Sciatic nerve (tissue), 2 donors: ENCODE measurements around the gene SLC6A7. TPM values are rescaled to one million over a fixed set of nuclear protein-coding genes. Genes with fewer than 3 reads are reported as not detected.

Source experiments
- ATAC-seq: fragments of 200-7000 bp; cut with Tn5 transposase; one replicate; pipeline ENCODE4 v1.9.1; 2020; ENCODE audit warnings: mild to moderate bottlenecking, moderate library complexity
- DNase-seq: peaks from one replicate; pipeline ENCODE4 v3.0.0-alpha.2; 2020; ENCODE audit warnings: low spot score
- intact Hi-C: fragments of 100-400 bp; cut with DNase I; formaldehyde crosslinking; loops from one replicate; pipeline ENCODE4 v1.14.2; 2022
- total RNA-seq: library from RNA; stranded (reverse); fragmentation: NEBNext Ultra II Directional; extraction: Animal tissue kit (Norgen Biotek cat#: 25700); gene quantifications from one replicate; pipeline ENCODE4 v1.2.1, GENCODE V29; 2021
- donor health status: DM: no; HTN: no; CAD: no.
- donor health status: DM: no; HTN: no; CAD: no.

SLC6A7 gene
- total RNA-seq, 1 donor from 2014 or later = not detected

DNA sequence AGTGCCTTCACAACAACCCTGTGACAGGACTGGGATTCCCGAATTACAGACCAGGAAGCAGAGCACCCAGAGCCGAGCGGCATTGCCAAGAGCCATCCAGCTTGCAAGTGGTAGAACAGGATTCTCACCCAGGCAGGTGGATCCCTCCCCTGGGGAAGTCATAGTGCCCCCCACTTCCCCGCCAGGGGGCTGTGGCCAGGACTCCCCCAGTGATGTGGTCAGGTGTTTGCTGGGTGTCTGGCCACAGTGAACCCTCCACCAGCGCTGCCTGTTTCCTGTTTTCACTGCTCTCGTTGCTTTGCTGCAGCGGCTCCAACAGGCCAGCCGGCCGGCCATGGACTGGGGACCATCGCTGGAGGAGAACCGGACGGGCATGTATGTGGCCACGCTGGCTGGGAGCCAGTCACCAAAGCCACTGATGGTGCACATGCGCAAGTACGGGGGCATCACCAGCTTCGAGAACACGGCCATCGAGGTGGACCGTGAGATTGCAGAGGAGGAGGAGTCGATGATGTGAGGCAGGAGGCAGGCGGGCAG is 19.3 kb downstream of the SLC6A7 start:
- intact Hi-C loops = no loop called here
- ATAC-seq (no peak), DNase-seq (no peak)

DNA sequence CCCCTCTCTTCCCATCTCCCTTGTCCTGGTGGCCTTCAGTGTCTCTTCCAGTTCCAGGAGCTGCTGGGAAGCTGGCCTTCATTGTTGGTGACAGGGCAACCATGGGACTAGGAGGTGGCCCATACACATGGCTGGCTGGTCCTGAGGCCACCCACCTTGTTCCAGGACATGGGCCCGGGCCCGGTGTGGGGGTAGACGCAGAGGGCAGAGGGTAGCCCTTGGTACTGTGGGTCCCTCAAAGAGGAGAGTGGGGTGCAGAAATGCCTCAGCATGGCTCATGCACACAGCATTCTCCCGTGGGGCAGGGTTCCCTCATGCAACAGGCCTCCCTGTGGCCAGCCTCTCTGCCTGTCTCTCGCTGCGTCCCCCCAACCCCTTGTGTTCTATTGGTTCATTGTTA is 20.8 kb downstream of the SLC6A7 start:
- DNase-seq (no peak), ATAC-seq (no peak)
- intact Hi-C loops = no loop called here

DNA sequence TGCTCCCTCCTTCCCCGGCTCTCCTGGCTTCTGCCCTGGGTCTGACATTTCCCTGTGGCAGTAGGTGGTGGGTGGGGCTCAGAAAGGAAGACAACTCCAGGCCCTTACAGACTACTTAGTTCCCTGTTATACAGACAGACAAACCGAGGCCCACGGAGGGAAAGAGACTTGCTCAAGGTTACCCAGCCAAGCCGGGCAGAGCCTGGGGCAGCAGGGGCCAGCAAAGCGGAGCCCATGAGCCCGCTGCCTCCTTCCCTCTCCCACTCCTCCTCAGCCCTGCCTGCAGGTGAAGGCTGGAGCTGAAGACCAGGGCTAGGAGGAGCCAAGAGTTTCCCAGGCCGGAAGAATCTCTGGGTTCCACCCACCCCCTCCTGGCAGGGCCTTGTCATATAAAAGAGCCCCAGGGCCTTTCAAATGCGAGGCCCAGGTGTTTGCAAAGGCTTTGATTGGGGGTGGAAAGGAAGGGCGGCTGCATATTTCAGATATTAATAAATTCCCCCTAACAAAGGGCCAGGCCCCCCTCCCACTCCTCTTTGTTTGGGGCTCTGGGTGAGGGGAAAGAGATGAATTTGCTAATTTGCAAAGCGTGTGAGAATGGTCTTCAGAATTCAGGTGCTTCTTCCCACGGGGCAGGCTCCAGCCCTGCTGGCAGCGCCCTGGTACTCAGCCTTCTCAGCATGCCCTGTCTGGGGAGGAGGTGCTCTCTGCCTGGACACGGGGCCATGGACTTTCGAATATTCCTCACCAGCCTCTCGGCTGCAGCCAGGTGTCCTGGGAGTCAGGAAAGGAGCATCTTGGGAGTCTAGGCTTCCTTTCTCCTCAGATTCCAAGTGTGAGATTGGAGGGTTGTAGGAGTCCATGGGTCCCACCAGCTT is 21.5 kb downstream of the SLC6A7 start:
- DNase-seq (no peak), ATAC-seq (no peak)
- intact Hi-C loops = no loop called here

DNA sequence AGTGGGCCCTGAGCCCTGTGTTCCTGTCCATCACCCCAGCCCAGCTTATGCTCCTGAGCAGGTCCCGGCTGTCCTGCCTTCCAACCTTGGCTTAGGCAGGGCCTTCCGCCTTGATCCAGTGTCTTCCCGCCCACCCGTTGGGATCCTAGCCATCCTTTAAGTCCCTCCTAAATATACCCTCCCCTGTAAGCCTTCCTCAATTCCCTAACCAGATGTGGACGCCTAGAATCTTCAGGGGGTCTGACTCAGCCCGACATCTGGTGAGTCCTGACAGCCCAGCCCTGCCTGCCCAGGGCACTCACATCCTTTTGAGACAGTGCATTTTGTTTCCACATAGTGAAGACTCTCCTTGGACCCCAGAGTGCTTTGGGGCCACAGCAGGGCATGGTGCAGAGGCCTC is 23.7 kb downstream of the SLC6A7 start:
- intact Hi-C loops = no loop called here
- DNase-seq (no peak), ATAC-seq (no peak)

DNA sequence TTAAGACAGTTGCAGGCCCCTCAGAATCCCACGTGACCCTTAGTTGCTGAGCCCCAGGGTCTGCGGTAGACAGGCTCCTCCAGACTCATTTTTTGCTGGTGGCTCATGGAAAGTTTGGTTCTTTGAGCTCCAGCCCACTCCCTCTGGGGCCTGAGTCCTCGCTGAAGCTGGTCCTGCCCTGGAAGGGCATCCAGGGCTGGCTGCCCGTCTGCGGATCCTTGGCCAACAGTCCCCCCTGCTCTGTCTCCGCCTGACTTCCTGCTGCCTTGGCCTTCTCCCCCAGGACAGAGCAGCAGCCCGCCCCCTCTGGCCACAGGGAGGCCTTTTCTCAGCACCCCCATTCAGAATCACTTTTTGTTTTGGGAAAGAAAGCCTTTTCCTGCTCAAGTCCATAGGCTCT is 24.4 kb downstream of the SLC6A7 start:
- no peak for DNase-seq
- intact Hi-C loops = no loop called here
- peak; percentile 18 for ATAC-seq

DNA sequence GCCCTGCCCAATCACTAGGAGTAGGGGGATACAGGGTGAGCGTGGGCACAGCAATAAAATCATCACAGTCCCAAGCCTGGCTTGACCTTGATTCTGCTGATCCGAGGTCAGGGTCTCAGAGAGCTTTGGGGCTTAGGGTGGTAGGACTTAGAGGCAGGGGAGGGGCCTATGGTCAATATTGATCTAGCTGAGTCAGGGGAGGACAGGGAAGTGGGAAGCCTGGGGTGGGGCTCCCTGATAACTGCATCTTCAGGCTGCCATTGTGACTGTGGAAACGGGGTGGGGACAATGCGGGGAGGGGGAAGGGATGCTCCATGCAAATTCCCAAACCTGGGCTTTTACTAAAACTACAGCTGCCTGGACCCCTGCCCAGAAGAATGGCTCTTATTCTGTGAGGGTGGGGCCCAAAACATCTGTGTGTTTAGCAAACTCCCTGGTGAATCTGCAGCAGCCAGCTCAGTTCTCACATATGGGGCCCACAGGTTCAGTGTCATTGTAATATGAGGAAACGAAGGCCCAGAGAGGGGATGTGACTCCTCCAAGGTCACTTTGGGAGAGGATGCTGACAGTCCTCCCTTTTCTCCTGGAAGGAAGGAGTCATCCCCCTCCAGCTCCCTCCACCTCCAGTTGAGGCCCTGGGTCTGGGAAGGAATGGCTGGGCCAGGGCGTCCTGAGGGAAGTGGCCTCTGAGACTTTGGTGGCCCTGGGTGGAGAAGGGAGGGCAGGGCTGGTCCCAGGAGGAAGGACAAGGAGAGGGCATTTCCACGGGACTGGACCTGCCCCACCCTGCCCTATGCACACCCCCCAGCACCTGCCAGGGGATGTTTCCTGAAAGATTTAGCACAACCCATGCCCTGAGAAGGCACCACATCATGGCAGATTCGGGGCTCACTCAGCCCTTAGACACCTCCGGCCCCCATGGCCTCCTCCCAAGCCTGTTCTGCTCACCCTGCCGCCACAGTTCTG is 26.4 kb downstream of the SLC6A7 start:
- DNase-seq = no peak
- ATAC-seq = no peak
- intact Hi-C loops = loop anchor here (2.0 to 5.0 kb wide), 2 partner anchors 54 to 85 kb away; no protein-coding TSS in a partner anchor

DNA sequence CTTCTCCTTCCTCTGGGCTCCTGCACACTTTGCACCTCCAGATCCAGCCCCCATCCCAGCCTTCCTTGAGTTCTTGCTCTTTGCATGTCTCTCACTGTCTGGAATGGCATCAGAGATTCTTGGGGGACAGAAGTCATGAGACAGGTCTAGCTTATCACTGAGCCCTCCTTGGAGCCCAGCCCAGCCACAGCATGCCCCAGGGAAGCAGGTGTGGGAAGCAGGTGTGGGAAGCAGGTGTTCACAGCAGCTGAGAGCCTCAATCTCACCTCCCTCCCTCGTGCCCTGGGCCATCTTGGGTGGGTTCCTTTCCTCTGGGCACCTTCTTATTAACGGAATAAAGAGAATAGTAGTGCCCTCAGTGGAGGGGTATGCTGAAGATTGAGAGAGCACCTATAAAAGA is 27.2 kb downstream of the SLC6A7 start:
- no peak for ATAC-seq

DNA sequence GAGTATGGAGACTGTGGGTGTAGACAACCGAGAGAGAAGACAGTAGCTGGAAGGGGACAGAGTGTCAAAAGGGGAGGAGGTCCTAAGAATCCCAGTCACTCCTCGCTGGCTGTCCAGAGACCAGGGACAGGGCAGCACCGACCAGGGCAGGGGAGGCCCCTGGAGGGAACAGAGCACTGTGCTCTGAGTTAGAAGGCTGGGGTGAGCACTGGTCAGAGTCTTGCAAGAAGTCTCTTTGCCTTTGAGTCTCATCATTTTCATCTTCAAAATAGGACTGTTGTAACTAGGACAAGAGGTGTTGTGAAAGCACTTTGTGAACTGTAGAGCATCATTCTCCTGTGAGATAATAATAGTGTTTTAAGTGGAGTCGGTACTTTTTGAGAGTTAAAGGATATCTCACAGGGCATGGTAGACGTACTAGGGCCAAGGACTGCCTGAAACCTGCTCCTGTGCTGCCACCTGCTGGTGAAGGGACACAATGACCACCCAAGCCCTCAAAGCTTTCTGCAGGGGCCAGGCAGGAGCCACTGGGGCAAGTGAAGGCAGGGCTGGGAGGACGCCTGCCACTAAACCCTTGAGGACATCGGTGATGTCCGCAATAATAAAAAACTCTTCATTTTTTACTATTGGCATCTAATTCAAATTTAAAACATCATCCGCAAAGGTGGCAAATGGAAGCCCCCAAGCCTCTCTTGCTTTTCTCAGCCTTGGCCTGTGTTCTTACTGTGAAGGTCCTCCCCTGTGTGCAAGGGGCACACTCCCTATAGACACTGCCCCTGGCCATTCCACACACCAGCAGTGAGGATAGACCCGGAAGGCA is 28.2 kb downstream of the SLC6A7 start:
- DNase-seq = peak; percentile 93

More for the DNA sequence above, 27.2 kb downstream of the SLC6A7 start:
- intact Hi-C loops = loop anchor here (2.0 to 5.0 kb wide), 2 partner anchors 55 to 86 kb away; no protein-coding TSS in a partner anchor
- no peak for DNase-seq

DNA sequence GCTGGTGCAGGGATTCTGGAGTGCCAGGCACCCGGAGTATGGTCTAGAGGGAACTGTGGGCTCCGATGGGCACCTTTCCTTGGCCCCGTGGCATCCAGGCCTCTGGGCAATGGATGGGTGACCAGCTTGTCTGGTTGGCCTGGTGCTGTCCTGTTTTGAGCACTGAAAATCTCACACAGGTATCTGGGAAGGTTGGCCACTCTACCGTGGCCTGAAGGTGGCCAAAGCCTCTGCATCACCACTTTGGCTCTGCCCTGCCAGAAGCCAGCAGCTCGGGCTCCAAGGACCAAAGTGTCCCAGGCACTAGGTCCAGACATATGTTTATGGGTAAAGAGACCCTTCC is 28.8 kb downstream of the SLC6A7 start:
- DNase-seq (no peak), ATAC-seq (no peak)
- intact Hi-C loops = loop anchor here (5.0 kb wide), 1 partner anchor 56 kb away; no protein-coding TSS in a partner anchor

More for the DNA sequence above, 28.2 kb downstream of the SLC6A7 start:
- ATAC-seq = peak; percentile 91
- intact Hi-C loops = loop anchor here (2.0 to 5.0 kb wide), 2 partner anchors 56 to 87 kb away; no protein-coding TSS in a partner anchor

DNA sequence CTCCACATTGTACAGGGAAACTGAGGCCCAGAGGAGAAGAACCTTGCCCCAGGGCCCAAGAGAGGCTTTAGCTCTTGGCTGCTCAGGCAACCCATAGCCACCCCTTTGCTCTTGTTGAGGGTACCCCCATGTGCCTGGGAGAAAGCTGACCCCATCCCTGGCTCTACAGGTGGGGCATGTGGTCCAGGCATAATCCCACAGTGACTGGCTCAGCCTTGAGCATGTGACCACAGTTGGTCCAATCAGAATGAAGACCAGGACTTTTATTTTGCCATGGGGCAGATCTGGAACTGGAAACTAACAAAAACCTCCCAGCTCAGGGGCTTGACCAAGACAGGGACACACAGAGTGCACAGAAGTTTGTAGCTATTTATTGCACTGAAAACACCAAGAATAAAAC is 29.3 kb downstream of the SLC6A7 start:
- ATAC-seq (no peak), DNase-seq (no peak)
- intact Hi-C loops = loop anchor here (5.0 kb wide), 1 partner anchor 57 kb away; no protein-coding TSS in a partner anchor

DNA sequence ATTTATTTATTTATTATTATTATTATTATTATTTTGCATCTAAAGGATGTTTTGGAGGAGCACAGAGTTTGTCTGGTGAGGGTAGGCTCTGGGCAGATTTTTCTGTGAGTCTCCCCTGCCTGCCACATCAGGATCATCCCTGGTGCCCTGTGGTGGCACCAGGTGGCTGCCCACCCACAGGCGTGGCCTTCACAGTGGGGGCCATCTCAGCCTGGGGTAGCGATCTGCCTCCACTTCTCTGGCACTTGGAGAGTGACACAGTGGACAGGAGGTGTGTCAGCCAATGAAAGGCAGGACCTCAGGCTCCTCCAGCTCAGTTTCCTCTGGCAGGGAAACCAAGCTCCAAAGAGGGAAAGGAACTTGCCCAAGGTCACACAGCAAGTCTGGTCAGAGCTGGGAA is 30.0 kb downstream of the SLC6A7 start:
- intact Hi-C loops = loop anchor here (5.0 kb wide), 1 partner anchor 58 kb away; no protein-coding TSS in a partner anchor
- ATAC-seq (no peak), DNase-seq (no peak)

DNA sequence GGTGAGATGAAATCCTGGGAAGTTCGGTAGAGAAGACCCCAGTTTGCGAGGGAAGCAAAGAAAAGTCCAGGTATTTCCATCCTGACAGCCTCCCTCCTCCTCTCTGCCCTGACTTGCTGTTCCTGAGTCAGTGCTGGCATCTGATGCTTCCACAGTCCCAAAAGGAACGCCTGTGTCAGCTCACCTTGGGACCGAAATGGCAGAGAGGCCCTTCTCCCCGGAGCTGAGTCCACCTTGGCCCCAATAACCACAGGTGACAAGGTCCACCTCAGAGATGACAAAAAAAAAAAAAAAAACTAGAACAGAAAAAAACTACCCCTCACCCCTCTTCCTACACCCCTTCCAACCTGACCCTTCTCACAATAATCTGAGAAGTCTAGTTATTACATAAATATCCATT is 31.6 kb downstream of the SLC6A7 start:
- intact Hi-C loops = no loop called here
- ATAC-seq = no peak
- DNase-seq = no peak

DNA sequence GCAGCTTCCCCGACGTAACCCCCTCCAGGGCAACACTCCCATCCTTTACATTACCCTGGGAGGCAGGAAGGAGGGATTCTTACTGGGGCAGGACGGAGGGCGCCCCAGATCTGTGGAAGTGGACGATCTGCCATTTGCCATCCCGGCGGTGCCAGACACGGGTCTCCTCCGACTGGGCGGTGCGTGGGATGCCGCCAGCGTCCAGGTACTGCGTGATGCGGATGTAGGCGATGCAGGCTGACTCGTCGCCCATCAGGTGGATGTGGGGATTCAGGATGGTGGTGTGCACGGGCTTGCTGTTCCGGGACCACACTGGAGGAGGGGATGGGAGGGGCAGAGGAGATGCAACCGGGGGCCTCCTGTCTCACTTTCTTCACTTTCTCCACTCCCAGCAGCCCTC is 33.0 kb downstream of the SLC6A7 start:
- DNase-seq (no peak), ATAC-seq (no peak)
- intact Hi-C loops = no loop called here

DNA sequence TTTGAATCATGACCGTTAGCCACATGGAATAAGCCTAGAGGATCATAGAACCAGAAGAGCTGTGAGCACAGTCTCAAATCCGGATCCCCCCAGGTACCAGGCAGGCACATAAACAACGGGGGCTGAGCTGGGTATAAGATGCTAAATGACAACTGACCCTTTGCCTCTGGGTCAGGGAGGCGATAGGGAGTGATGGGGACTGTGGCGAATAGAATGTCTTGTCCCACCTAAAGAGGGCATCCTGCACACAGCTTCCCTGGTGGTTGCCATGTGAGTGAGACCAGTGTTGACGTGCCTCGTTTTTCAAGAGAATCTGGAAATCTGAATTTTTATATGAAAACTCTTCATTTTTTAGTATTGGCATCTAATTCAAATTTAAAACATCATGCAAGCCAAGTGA is 33.6 kb downstream of the SLC6A7 start:
- intact Hi-C loops = no loop called here
- no peak for ATAC-seq
- DNase-seq = no peak

DNA sequence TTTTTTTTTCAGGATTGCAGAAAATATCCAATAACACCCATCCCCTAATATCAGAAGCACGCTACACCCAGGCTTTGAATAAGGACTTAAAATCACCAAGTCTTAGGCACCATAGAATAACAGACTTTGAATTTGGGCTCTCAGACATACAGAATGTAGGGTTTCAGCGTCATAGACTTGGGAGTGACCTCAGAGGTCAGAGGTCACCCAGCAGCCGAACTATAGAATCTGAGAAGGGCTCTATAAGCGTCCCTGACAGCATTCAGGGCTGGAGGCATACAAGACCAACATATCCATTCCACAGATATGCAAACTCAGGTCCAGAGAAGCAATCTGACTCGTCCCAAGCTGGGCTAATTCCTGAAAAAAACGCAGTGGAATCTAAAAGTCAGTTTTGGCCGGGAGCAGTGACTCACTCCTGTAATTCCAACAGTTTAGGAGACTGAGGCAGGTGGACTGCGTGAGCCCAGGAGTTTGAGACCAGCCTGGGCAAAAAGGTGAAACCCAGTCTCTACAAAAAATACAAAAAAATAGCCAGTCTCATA is 34.7 kb downstream of the SLC6A7 start:
- ATAC-seq (no peak), DNase-seq (no peak)
- intact Hi-C loops = no loop called here

DNA sequence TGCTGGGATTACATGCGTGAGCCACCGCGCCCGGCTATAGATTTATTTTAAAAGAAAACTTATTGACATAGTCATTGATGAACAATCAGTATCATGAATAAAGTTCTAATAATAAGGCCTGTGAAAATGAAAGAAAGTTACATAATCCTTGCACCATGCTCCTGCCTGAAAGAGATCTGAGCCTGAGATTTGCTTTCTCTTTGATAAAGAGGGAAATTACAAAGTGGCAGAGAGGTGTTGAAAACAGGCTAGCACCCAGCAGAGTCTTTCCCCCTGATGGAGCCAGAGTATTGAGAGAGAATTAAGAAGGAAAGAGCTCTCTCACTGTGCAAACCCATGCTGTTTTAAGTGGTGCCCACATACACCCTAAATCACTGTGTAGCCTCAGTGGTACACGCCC is 37.2 kb downstream of the SLC6A7 start:
- intact Hi-C loops = no loop called here
- no peak for ATAC-seq
- no peak for DNase-seq

DNA sequence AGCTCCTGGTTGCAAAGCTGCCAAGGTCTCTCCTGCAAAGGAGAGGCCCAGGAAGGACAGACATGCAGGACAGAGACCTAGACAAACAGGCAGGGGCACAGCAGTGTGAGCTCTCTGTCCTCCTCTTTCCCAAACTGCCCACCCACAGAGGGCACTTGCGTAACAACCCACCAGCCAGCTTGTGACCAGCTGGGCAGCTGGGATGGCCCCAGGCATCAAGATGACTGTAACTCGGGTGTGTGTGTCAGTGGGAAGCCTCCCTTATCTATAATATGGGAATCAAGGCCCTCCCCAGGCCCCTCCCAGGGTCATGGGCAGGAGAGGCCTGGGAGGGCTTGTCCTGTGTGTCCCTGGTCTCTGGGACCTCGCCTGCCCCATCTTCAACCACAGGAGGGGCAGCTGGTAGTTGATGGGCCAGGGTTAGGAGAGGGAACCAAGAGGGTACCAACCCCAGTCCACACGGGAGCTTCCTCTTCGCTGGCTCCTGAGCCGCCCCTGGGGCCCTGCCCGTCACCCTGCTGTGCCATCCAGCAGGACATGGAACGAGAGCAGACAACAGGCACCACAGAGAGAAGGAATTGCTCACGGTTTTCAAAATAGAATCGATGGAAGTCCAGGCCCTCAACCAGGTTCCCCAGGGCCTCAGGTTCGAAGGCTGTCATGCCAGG is 37.9 kb downstream of the SLC6A7 start:
- ATAC-seq (peak; percentile 18), DNase-seq (no peak)
- intact Hi-C loops = no loop called here

DNA sequence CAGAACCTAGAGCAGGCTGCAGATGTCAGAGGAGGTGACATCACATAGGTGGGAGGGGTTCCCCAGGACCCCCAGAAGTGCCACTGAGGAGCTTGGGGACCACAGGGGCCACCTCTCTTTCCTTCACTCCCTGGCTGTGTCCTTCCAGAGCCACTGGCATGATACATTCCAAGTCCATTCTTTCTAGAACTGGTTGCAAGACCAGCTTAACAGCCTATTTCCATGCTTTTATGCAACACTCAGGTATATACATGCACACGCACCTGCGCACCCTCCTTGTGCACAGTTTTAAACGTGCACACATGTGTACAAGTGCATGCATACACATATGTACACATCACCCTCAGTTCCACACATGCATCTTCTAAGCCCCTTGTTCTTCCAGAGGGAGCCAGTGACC is 39.7 kb downstream of the SLC6A7 start:
- ATAC-seq (no peak), DNase-seq (no peak)
- intact Hi-C loops = no loop called here
